ENCODE data around the gene CEMP1. TPM values are rescaled to one million over a fixed set of nuclear protein-coding genes. Genes with fewer than 3 reads are reported as not detected.

CEMP1 gene
- total RNA-seq, 1 experiment from 2014 or later, result 0.94 TPM

DNA sequence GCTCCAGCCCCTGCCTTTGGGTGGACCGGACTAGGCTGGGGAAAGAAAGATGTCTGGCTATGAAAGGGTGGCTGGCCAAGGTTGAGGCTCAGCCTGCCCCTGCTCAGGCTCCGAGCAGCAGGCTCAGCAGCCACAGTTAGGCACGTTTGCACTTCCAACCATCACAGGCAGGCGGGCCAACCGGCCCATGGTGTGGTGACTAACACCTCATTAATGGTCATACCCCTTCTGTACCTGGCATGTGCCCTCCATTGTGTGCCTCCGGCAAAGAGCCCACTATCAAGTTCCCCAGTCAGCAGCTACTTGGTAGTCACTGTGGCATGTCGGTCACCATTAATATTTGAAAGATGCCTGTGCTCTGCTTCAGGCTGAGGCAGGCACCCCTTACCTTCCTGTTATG is 49.5 kb downstream of the CEMP1 start:
- ChIA-PET CTCF (no interaction called here), POLR2A (ENCODE audit: unreplicated experiment) (no interaction called here)
- H3K4me1 ChIP-seq (replicated peaks; ENCODE audit: insufficient read depth), result no peaks in the 10 kb centered on the region
- H3K27me3 ChIP-seq (ENCODE audit: insufficient read depth, low read depth), result no peaks in the 10 kb centered on the region
- H3K36me3 ChIP-seq (ENCODE audit: low read depth), result no peaks in the 10 kb centered on the region
- intact Hi-C loops (cut with micrococcal nuclease; ENCODE audit: unreplicated experiment), result no loop called here
- no peak overlapping the region for H3K27ac ChIP-seq
- no peak overlapping the region for H3K4me2 ChIP-seq
- H3K9me3 ChIP-seq (ENCODE audit: insufficient read depth, low read depth), result no peaks in the 10 kb centered on the region
- no peaks in the 10 kb centered on the region for H3K9me2 ChIP-seq (ENCODE audit: insufficient read depth)
- no peak overlapping the region for H3K4me3 ChIP-seq
- DNase-seq, result no peak
- peaks cover 7% of the 10 kb centered on the region; the same call in 1 of the 2 replicates for H4K20me1 ChIP-seq (ENCODE audit: insufficient read depth)
- H3K79me2 ChIP-seq (ENCODE audit: low read depth), result no peaks in the 10 kb centered on the region
- no peak overlapping the region for H2AFZ ChIP-seq
- no peak for TF ChIP-seq EZH2 (IDR thresholded peaks at IDR 0.05; ENCODE audit: low read depth)
- TF ChIP-seq, protein P1, sequence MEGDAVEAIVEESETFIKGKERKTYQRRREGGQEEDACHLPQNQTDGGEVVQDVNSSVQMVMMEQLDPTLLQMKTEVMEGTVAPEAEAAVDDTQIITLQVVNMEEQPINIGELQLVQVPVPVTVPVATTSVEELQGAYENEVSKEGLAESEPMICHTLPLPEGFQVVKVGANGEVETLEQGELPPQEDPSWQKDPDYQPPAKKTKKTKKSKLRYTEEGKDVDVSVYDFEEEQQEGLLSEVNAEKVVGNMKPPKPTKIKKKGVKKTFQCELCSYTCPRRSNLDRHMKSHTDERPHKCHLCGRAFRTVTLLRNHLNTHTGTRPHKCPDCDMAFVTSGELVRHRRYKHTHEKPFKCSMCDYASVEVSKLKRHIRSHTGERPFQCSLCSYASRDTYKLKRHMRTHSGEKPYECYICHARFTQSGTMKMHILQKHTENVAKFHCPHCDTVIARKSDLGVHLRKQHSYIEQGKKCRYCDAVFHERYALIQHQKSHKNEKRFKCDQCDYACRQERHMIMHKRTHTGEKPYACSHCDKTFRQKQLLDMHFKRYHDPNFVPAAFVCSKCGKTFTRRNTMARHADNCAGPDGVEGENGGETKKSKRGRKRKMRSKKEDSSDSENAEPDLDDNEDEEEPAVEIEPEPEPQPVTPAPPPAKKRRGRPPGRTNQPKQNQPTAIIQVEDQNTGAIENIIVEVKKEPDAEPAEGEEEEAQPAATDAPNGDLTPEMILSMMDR (conservative IDR thresholded peaks at IDR 0.05), result no peak
- BruUV-seq (replicated peaks), result no TSS peak
- H3F3A ChIP-seq (ENCODE audit: insufficient read depth, low read depth), result peaks cover 2% of the 10 kb centered on the region; the same call in 1 of the 2 replicates

GRCh38 chr16:2480948-2481347 is 50.3 kb downstream of the CEMP1 start:
- Histone ChIP-seq H3K9me2 (ENCODE audit: insufficient read depth) (no peaks in the 10 kb centered on the region), H3K4me2 (no peak overlapping the region), H3K4me3 (no peak overlapping the region), H3F3A (ENCODE audit: insufficient read depth, low read depth) (peaks cover 9% of the 10 kb centered on the region; the same call in 1 of the 2 replicates), H3K36me3 (ENCODE audit: low read depth) (no peaks in the 10 kb centered on the region), H4K20me1 (ENCODE audit: insufficient read depth) (peaks cover 13% of the 10 kb centered on the region; the same call in 1 of the 2 replicates), H2AFZ (no peak overlapping the region), H3K27ac (no peak overlapping the region), H3K79me2 (ENCODE audit: low read depth) (peaks cover 4% of the 10 kb centered on the region; the same call in 1 of the 2 replicates), H3K4me1 (replicated peaks; ENCODE audit: insufficient read depth) (0 out of 2 replicates have a peak, but pooled peaks cover 5% of the 10 kb centered on the region), H3K27me3 (ENCODE audit: insufficient read depth, low read depth) (no peaks in the 10 kb centered on the region), H3K9me3 (ENCODE audit: insufficient read depth, low read depth) (no peaks in the 10 kb centered on the region)
- intact Hi-C loops (cut with micrococcal nuclease; ENCODE audit: unreplicated experiment), result no loop called here
- BruUV-seq (replicated peaks), result no TSS peak
- CTCF ChIA-PET, result interaction anchor here (0.6 kb wide), 1 partner anchor 436 kb away, joined by 3 read pairs; no protein-coding TSS in a partner anchor
- POLR2A ChIA-PET (ENCODE audit: unreplicated experiment), result no interaction called here
- TF ChIP-seq, protein P1 (conservative IDR thresholded peaks at IDR 0.05), result no peak
- TF ChIP-seq EZH2 (IDR thresholded peaks at IDR 0.05; ENCODE audit: low read depth), result no peak
- DNase-seq, result no peak

Small RNA genes within 50 kb of the gene (microRNA-seq; reads per million reads assigned to microRNA genes)
- not detected for gene MIR3178 (ENCODE audit: borderline number of aligned reads, borderline replicate concordance)

Other genes starting within 250 kb of the CEMP1 start
- 6.2 and 8.0 TPM in 2 replicates for gene ABCA3, start 190.7 kb downstream of the CEMP1 start, total RNA-seq (2021)
- gene CCNF, start 102.0 kb downstream of the CEMP1 start, total RNA-seq (2021), result 53.4 and 69.0 TPM in 2 replicates
- 26.3 and 28.0 TPM in 2 replicates for gene TEDC2, start 71.3 kb downstream of the CEMP1 start, total RNA-seq (2021)
- gene NTN3, start 60.1 kb downstream of the CEMP1 start, total RNA-seq (2021), result 0.87 and 0.90 TPM in 2 replicates
- 30.0 and 34.2 TPM in 2 replicates for gene TBC1D24, start 56.3 kb downstream of the CEMP1 start, total RNA-seq (2021)
- gene ATP6V0C, start 17.5 kb downstream of the CEMP1 start, total RNA-seq (2021), result 205 and 249 TPM in 2 replicates
- gene AMDHD2, start 11.0 kb downstream of the CEMP1 start, total RNA-seq (2021), result 47.9 and 61.5 TPM in 2 replicates
- 43.2 and 46.8 TPM in 2 replicates for gene PDPK1, start 6.6 kb upstream of the CEMP1 start, total RNA-seq (2021)
- gene KCTD5, start 151.1 kb upstream of the CEMP1 start, total RNA-seq (2021), result 60.4 and 66.5 TPM in 2 replicates
- 14.8 and 21.2 TPM in 2 replicates for gene PRSS27, start 188.8 kb upstream of the CEMP1 start, total RNA-seq (2021)
- gene SRRM2, start 221.2 kb upstream of the CEMP1 start, total RNA-seq (2021), result 679 and 746 TPM in 2 replicates
- 259 and 401 TPM in 2 replicates for gene ELOB, start 245.9 kb upstream of the CEMP1 start, total RNA-seq (2021)